Measurements from ENCODE around the gene CALML4.
"Not testable (repeated sequence)": the region's sequence is repeated elsewhere in the genome, so short reads cannot be mapped to it uniquely, and the experiment has no call there.

Gene CALML4

DNA sequence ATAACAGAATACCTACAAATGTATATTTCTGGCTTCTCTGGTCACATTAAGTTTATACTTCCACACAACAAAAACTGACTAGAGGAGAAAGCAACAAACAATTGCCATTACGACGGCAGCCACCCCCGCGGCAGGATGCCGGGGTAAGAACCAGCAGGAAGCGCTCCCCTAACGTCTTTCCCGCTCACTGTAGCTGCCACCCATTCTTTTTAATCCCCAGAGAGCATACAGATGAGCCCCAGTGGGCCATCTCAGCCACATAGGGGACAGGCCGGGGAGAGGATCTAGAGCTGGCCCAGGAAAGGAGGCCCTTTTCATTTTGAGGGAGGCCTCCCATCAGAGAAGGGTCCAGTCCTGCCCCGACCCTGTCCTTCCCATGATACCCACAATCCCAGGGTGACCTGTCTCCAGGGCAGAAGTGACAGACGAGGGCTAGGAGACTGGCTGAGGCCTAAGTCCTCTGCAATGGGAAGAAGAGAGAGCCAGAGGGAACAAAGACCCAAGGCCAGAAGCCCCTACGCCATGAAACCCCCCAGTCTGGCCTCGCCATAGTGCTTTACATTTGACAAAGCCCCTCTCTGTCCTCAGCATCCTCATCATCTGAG, 3.6 kb upstream of the CALML4 start:
- DNase-seq (ENCODE audit: low read depth in 2 of 3, low spot score in 2 of 3), result no peak

DNA sequence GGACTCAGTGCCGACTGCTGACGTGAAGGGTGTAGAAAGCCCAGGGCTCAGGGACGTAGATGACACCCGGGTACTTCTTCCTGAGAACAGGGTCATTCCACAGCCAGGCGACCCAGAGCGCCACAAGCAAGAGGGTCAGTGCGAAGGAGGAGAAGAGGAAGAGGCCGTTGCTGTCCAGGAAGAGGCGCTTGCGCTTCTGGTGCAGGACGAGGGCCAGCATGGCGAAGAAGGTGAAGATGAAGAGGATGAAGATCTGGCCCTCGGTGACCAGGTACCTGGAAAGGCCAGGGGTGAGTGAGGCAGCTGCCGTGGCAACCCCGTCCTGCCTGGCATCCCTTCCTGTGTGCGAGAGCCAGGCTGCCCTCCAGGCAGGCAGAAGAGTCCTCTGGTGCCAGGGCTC, 3.0 kb upstream of the CALML4 start:
- no peak for DNase-seq (ENCODE audit: low read depth in 2 of 3, low spot score in 2 of 3)

DNA sequence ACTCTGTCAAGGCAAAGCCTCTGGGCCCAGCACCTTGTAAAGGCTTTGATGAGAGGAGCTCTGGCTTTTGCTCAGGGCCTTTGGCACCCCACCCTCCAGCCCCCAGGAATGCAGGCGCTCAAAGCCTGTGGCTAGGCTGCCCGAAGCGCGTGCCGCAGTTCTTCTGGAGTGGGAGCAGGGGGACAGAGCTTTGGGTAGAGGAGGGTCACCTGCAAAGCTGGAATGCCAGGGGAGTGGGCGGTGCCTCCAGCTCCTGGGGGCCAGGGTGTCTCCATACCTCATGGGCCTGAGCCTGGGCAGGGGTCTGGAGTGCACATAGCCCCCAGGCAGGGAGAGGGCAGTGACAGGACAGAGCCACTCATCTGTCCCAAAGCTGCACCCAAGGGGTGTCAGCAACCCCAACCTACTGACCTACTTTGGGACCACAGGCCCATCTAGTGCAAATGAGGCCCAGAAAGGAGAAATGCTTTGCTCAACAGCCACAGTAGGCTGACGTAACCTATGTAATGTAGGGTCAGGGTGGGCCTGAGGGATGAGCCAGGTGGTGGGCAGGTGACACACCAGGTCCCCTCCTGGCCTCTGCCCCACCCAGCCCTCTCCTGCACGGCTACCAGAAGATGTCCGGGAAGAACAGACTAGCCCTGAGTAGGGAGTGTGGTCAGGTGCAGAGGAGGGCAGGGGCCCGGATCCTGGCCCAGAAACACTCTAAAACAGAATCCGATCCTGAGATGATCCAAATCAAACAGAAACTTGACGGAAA, 2.2 kb upstream of the CALML4 start:
- DNase-seq (ENCODE audit: low read depth in 2 of 3, low spot score in 2 of 3), result no peak

DNA sequence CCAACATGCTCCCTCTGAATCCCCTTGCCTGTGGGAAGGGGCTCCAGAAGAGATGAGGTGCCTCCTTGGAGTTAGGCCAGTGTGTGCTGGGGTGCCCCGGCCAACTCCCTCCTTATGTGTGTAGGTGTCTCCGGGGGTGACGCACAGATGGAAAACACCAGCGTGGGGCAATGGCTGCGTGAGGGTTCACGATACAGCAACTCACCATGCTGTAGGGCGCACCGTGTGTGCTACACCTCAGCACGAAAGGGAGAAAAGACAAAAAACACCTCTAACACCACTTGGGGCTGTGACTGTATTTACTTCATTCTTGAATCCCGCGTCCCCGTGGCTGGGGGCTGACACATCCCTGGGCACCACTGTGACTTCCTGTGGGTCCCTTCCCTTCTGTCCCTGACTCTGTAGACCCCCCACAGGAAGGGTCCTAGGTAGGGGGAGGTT, 1.6 kb upstream of the CALML4 start:
- DNase-seq (ENCODE audit: low read depth in 2 of 3, low spot score in 2 of 3), result no peak

DNA sequence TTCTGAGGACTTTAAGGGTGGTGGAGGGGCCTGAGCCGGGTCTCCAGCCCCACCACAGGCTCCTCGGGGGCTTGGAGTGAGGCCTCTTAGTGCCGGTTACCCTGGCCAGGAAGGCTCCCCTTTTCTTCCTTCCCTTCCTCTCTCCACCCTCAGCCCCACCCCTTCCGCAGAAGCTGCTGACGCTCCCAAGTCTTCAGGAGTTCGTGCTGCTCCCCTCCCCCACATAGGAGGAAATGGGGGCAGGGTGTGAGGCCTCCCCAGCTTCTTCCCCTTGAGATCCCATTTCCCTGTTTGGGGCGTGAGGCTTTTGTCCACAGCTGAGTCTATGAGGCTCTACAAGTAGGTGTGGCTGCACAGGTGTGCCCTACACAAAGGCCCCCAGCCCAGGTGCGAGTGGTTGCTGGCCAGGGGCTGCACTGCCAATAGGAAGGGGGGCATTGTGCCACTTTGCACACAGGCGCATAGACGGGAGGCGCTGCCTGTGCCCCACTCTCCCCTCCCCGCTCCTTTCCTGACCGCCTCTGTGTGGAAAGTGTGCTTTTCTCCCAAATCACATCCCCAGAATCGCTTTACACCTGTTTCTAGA, 915 bp upstream of the CALML4 start:
- DNase-seq (ENCODE audit: low read depth in 2 of 3, low spot score in 2 of 3), result no peak

DNA sequence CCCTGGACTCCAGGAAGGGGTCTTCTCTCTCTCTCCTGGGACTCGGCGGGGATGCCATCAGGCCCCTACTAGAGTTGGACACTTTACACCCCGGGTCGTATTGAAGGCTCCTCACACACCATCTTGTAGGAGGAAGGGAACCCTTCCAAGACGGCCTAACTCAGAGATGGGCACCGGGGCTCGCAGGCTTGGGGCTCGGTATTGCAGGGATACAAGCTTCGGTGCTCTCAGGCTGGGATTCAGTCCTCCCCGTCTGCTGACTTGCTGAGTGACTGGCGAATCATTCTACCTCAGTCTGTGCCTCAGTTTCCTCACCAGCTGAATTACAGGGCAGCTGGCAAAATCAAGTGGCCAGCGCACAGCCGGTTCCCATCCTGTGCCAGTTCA, 419 bp upstream of the CALML4 start:
- no peak for DNase-seq (ENCODE audit: low read depth in 2 of 3, low spot score in 2 of 3)

DNA sequence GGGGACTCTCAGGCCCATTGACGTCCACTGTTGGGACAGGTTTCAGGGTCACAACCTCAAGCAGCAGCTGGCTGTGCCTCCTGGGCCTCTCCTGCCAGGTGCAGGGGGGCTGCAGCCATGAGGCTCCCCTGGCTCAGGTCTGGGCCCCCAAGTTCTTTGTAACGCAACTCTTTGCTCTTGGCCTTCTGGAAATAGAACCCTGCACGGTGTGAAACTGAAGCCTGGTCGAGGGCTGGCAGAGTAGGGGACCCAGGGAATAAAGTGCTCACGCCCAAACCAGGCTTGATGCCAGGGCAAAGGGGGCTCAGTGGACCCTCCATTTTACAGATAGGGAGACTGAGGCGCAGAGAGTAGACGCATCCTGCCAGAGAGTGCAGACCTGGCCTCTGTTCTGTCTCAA, 771 bp downstream of the CALML4 start:
- DNase-seq (ENCODE audit: low read depth in 2 of 3, low spot score in 2 of 3), result no peak

DNA sequence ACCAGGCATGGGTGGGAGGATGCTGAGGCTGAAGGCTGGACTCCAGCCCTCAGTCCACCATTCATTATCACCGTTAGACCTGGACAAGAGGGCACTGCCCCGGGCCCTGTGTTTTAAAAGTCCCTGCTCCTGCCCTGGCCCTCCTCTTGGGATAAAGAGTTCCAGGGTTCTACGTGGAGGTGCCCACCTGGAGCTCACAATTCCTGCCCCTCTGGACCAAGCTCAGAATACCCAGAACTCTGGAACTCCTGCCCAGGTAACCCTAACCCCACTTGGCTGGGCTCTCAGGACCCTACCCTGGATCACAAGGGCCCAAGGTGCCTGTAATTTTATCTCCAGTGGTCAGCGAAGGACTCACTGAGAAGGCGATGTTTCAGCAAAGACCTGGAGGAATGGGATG, 1.2 kb downstream of the CALML4 start:
- DNase-seq (ENCODE audit: low read depth in 2 of 3, low spot score in 2 of 3), result no peak

DNA sequence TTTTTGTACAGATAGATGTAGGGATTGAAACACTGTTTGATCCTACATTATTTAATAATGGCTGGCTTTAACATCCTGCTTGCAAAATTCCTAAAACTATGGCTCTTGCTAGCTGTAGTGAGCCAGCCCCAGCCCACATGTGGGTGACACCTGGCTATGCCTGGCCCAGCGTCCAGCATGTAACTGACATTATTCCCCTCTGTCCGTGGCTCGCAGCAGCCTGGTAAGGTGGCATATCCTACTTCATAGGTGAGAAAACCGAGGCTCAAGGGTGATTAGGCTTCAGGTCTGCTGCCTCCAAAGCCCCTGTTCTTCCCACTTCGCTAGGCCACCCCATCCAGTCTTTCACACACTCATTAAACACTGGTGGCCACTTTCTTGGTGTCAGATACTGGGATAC, 1.6 kb downstream of the CALML4 start:
- no peak for DNase-seq (ENCODE audit: low read depth in 2 of 3, low spot score in 2 of 3)

DNA sequence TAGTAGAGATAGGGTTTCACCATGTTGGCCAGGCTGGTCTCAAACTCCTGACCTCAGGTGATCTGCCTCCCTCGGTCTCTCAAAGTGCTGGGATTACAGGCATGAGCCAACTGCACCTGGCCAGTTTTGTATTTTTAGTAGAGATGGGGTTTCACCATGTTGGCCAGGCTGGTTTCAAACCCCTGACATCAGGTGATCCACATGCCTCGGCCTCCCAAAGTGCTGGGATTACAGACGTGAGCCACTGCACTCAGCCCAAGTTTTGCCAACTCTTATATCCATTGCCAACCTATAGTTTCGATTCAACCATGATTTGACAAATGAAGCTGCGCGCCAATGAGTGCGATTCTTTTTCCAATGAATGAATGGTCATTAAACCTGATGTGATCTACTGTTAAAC, 2.1 kb downstream of the CALML4 start:
- not testable (repeated sequence) for DNase-seq (ENCODE audit: low read depth in 2 of 3, low spot score in 2 of 3)

DNA sequence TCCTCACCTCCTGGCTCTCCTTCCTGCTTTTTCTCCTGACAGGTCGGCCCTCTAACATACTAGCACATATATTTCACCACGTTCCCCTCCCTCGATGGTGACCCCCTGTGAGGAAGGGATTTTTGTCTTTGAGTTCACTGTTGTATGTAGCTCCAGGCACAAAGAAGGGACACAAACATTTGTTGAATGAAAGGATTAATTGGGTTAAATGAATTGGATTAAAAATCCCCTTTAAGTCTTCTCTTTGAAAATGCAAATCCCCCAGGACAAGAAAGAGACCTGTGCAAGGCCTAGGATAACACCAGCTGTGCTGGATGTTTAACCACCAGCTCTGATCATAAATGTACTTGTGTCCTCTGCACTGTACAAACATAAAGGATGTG, 3.3 kb downstream of the CALML4 start:
- no peak for DNase-seq (ENCODE audit: low read depth in 2 of 3, low spot score in 2 of 3)

DNA sequence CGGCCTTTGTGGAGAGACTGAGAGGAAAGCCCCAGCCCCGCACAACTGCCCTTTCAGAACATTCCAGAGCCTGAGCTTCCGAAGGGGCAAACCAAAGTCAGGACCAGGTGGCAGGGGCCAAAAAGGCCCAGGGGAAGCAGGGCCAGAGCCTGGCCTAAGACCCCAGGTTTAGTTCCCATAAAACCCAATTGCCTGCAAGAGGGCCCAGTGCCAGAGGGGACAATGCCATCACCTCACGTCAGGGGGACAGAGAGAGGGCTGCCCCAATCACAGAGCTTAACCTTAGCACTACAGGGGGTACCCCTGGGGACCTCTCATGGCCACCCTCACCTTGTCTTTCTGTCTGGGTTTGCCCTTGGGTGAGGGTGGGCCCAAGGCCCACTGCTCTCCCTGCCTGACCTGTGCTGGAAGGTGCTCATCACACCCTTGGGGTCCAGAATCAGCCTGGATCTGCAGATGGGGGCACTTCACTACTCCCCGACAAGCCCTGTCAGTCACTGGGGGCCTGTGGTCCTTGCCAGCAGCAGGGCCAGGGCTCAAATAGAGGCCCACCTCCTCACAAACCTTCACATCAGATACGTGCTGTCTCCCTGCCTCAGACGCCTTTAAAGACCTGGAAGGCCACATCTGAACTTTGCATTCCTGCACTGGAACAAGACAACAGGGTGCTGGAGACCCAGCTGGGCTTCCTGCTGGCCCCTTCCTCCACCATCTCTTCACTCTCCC, 3.8 kb downstream of the CALML4 start:
- DNase-seq (ENCODE audit: low read depth in 2 of 3, low spot score in 2 of 3), result no peak

DNA sequence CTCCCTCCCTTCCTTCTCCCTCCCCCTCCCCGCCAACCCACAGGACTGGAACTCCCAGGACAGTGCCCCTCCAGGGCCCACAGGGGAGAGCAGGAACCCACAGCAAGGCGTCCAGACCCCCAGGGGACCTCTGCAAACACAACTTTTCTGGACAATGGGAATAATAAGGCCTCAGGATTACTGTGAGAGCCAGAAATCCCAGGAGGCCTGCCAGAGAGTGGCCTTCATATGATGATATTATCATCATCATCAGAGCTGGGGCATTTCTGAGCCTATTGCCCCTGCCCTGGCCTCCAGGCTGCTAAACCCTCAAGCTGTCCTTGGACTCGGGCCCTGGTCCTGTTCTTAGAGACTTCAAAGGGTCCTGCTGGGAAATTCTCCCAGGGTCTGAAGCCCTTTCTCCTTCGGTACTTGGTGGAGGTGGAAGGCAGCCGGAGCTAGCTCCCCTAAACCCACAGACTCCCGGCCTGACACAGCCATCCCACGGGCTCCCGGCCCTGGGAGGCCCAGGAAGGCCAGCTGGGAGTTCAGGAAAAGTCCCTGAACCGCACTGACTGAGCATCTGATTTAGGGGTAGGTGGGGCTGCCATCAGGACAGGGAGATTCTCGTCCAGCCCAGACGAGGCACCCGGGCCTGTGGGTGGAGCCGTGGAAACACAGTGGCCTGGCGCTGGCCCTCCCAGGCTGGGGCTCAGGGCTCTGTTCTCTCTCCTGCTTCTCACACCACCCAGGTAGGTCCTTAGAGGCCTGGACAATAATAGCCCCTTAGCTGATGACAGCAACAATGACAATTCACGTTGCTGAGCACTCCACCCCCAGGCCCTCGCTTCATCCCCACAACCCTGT, 4.9 kb downstream of the CALML4 start:
- DNase-seq (ENCODE audit: low read depth in 2 of 3, low spot score in 2 of 3), result no peak

DNA sequence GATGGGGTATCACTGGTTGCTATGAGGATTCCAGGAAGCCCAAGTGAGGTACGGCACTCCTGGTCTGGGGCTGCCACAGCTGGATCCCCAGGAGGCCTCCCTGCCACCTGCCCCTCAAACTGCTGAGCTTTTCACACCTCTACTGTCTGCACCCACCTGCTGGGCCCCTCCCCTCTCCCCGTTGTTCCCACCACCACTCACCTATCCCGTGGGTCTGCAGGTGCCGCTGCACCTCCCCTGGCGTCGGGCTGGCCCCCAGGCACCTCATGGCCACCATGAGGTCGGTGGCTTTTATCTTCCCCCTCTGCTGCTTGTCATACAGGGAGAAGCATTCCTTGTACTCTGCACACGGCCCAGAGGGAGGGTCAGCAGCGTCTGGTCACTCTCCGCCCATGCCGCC, 5.8 kb downstream of the CALML4 start:
- DNase-seq (ENCODE audit: low read depth in 2 of 3, low spot score in 2 of 3), result no peak

DNA sequence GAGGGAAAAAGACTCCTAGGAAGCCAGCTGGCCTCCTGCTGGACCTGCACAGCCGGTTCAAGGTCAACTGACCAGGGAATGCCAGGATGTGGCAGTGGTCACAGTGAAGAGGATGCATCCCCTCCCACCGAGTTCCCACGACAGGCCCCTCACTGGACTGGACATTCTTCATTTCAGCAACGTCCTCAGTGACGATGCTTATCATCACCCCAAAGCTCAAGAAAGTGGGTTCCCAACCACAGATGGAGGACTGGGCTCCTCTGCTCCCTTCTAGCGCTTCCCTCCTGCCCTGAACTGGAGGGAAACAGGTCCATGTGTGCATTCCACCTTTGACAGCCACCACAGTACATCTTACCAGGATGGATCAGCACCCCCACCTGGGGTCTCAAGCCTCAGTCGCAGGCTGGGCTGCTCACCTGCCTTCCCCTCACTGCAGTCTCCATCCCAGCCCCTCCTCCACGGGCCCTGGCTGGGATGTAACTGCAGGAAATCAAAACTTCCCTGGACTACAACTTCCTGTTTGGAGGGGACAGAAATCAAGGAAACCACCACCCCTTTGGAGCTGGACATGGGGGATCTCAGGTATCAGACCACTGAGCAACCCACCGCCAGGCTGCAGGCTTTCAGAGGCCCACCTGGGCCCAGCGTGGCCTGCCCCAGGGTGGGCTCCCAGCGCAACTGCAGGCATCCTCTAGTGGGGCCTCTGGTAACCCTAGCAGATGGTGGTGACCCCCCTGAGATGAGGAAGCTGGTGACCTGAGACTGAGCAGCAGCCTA, 7.3 kb downstream of the CALML4 start:
- no peak for DNase-seq (ENCODE audit: low read depth in 2 of 3, low spot score in 2 of 3)

DNA sequence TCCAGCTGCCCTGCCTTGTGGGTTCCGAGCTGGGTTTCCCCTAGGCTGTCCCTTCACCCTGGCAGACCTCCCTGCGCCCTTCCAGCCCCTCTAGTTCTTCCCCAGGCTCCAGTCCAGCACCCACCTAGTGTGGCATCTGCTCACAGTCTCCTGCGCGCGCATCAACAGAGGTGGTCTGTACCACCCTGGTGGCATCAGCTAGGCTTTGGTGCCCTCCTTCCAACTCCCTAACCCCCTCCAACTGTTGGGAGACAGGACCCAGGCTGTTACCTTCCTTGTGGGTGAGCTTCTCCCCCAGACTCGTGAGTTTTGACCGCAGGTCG, 8.0 kb downstream of the CALML4 start:
- DNase-seq (ENCODE audit: low read depth in 2 of 3, low spot score in 2 of 3), result no peak

DNA sequence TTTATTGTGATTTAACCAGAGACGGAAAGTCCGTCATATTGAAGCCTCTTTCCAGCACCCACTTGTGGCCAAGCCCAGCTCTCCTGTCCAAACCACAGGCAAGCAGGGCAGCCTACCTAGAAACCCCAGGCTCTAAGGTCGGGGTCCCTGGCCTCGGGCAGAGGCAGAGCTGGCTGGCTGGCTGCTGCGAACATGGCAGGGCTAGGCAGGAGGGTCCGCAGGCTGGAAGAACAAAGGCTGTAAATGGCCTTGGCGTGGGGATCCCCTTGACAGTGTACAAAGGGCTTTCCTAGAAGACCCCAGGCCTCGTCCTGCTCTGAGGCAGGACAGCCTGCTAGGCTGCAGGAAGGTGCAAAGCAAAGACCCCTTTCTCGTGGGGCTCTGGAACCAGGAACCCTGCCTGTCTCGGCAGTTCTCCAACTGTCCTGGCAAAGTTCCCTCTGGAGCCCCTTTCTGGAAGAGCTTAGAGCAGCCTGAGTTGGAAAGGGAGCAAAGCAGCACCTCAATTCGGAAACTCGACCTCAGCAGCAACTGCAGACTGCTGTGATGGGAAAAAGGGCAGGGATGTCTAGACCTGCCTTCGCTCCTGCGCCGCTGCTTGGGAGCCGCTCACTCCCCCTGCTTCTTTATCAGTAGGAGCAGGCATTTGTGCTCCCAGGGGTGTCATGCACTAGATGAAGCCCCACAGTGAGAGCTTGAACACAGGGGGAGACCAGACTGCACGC, 8.5 kb downstream of the CALML4 start:
- no peak for DNase-seq (ENCODE audit: low read depth in 2 of 3, low spot score in 2 of 3)

DNA sequence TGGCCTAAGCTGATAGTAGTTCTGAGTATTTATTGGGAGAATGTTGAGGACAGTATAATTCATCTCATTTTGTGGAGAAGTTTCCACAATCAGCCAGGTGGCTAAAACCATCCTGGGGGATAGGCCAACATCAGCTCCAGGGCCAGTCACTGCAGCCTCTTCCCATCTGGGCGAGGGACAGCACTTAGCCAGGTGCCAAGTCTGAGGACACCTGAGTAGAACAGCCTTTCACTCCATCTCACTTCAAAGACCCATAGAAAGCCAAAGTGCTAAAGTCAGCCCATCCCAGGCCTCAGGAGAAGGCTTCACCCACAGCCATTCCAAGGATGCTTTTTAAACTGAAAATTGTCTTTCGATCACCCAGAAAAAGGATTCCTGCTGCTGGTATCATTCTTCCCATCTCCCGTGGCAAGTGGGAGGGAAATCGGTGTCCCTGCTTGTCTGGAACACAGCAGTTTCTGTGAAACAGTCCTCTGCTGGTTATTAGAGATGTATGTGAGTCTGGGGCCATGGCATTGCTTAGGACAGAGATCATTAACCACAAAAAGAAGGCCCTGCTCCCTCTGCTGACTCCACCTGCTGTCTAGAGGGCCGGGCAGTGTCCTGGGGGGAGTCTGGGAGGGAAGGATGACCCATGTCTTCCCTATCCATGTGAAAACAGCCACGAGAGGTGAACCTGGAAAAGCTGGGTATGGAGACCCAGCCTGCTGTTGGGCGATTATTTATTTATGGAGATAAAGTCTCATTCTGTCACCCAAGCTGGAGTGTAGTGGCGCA, 9.6 kb downstream of the CALML4 start:
- no peak for DNase-seq (ENCODE audit: low read depth in 2 of 3, low spot score in 2 of 3)

DNA sequence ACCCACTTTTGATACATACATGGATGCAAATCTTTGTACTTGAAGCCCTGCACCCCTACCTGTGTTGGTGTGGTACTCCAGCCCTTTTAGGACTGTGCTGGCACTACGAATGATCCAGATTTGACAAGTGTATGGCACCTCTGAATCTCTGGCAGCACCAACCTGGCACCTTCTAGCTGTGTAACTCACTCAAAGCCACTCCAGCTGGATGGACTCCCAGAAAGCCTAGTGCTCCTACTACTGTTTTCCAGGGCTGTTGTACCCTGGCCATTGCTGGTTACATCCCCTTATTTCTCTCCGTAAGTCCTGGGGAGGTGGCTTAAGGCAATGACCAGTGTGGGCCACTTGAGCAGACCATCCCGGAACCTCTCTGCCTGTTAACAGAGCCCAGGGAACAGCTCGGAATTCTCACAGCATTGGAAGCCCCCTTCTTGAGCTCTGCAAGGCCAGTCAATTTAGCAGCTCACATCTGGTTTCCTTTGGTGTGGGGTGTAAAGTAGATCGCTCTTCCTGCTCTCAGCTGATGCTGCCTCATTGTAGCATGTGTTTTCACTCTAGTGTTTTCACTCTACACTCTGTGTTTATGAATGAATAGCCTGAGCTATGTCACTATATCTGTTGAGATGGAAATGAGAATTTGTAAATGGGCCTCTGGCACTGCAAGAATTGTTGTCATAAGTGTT, 12.2 kb downstream of the CALML4 start:
- no peak for DNase-seq (ENCODE audit: low read depth in 2 of 3, low spot score in 2 of 3)
